Measurements from ENCODE around the gene PARVB. TPM values are rescaled to one million over a fixed set of nuclear protein-coding genes. Genes with fewer than 3 reads are reported as not detected.

PARVB gene
- total RNA-seq, 2 experiments from 2014 or later = 71.4 to 71.5 TPM

- Mint-ChIP-seq H3K36me3 (peaks cover 5% of the 10 kb centered on the region), H3K27me3 (no peaks in the 10 kb centered on the region), H3K27ac (no peak overlapping the region), H3K4me1 (no peaks in the 10 kb centered on the region), H3K9me3 (no peaks in the 10 kb centered on the region), H3K4me3 (peak overlapping the region; percentile 35)
- no peak for DNase-seq
These were observed 120.0 kb downstream of the PARVB start for GRCh38 chr22:44144046-44144569.

- no peak overlapping the region for H3K27ac Mint-ChIP-seq
- H3K36me3 Mint-ChIP-seq = peaks cover 1% of the 10 kb centered on the region
- H3K27me3 Mint-ChIP-seq = no peaks in the 10 kb centered on the region
- H3K4me1 Mint-ChIP-seq = no peaks in the 10 kb centered on the region
- no peak overlapping the region for H3K4me3 Mint-ChIP-seq
- no peaks in the 10 kb centered on the region for H3K9me3 Mint-ChIP-seq
- no peak for DNase-seq
These were observed 121.4 kb downstream of the PARVB start for GRCh38 chr22:44145544-44145943.

- H3K4me1 Mint-ChIP-seq = no peaks in the 10 kb centered on the region
- peaks cover 4% of the 10 kb centered on the region for H3K36me3 Mint-ChIP-seq
- no peak for DNase-seq
- H3K27ac Mint-ChIP-seq = no peak overlapping the region
- no peaks in the 10 kb centered on the region for H3K9me3 Mint-ChIP-seq
- no peaks in the 10 kb centered on the region for H3K27me3 Mint-ChIP-seq
- no peak overlapping the region for H3K4me3 Mint-ChIP-seq
These were observed 122.2 kb downstream of the PARVB start for GRCh38 chr22:44146088-44146861.

GRCh38 chr22:44147008-44147645, 123.0 kb downstream of the PARVB start:
- no peaks in the 10 kb centered on the region for H3K9me3 Mint-ChIP-seq

GRCh38 chr22:44147821-44148574, 123.9 kb downstream of the PARVB start:
- H3K27me3 Mint-ChIP-seq = no peaks in the 10 kb centered on the region
- DNase-seq = no peak
- H3K4me3 Mint-ChIP-seq = no peak overlapping the region
- no peaks in the 10 kb centered on the region for H3K9me3 Mint-ChIP-seq
- peaks cover 4% of the 10 kb centered on the region for H3K36me3 Mint-ChIP-seq
- H3K4me1 Mint-ChIP-seq = no peaks in the 10 kb centered on the region
- no peak overlapping the region for H3K27ac Mint-ChIP-seq

More at GRCh38 chr22:44147008-44147645, 123.0 kb downstream of the PARVB start:
- no peak overlapping the region for H3K27ac Mint-ChIP-seq
- H3K4me3 Mint-ChIP-seq = no peak overlapping the region
- DNase-seq = no peak
- peaks cover 4% of the 10 kb centered on the region for H3K36me3 Mint-ChIP-seq
- H3K27me3 Mint-ChIP-seq = no peaks in the 10 kb centered on the region
- H3K4me1 Mint-ChIP-seq = no peaks in the 10 kb centered on the region

- Mint-ChIP-seq H3K27ac (no peak overlapping the region), H3K27me3 (no peaks in the 10 kb centered on the region), H3K4me3 (no peak overlapping the region), H3K9me3 (no peaks in the 10 kb centered on the region), H3K4me1 (no peaks in the 10 kb centered on the region), H3K36me3 (peaks cover 2% of the 10 kb centered on the region)
- no peak for DNase-seq
These were observed 127.6 kb downstream of the PARVB start for GRCh38 chr22:44151676-44152075.

GRCh38 chr22:44153710-44154109, 129.6 kb downstream of the PARVB start:
- Mint-ChIP-seq H3K27ac (no peak overlapping the region), H3K4me3 (no peak overlapping the region), H3K27me3 (no peaks in the 10 kb centered on the region), H3K4me1 (no peaks in the 10 kb centered on the region), H3K36me3 (peaks cover 5% of the 10 kb centered on the region), H3K9me3 (no peaks in the 10 kb centered on the region)
- no peak for DNase-seq

- H3K4me1 Mint-ChIP-seq = no peaks in the 10 kb centered on the region
- DNase-seq = no peak
- no peaks in the 10 kb centered on the region for H3K27me3 Mint-ChIP-seq
- H3K9me3 Mint-ChIP-seq = no peaks in the 10 kb centered on the region
- H3K4me3 Mint-ChIP-seq = no peak overlapping the region
- H3K36me3 Mint-ChIP-seq = peaks cover 5% of the 10 kb centered on the region
- H3K27ac Mint-ChIP-seq = no peak overlapping the region
These were observed 130.4 kb downstream of the PARVB start for GRCh38 chr22:44154436-44154942.

- no peak overlapping the region for H3K4me3 Mint-ChIP-seq
- H3K4me1 Mint-ChIP-seq = no peaks in the 10 kb centered on the region
- H3K9me3 Mint-ChIP-seq = no peaks in the 10 kb centered on the region
- no peak for DNase-seq
- no peak overlapping the region for H3K27ac Mint-ChIP-seq
- no peaks in the 10 kb centered on the region for H3K27me3 Mint-ChIP-seq
- H3K36me3 Mint-ChIP-seq = peaks cover 5% of the 10 kb centered on the region
These were observed 131.0 kb downstream of the PARVB start for GRCh38 chr22:44155115-44155514.

GRCh38 chr22:44157916-44158618, 134.0 kb downstream of the PARVB start:
- no peak for DNase-seq
- Mint-ChIP-seq H3K36me3 (peaks cover 2% of the 10 kb centered on the region), H3K4me1 (no peaks in the 10 kb centered on the region), H3K4me3 (no peak overlapping the region), H3K27ac (no peak overlapping the region), H3K27me3 (no peaks in the 10 kb centered on the region), H3K9me3 (no peaks in the 10 kb centered on the region)

- Mint-ChIP-seq H3K4me3 (no peak overlapping the region), H3K36me3 (peaks cover 2% of the 10 kb centered on the region), H3K27me3 (no peaks in the 10 kb centered on the region), H3K4me1 (no peaks in the 10 kb centered on the region), H3K9me3 (no peaks in the 10 kb centered on the region), H3K27ac (no peak overlapping the region)
- DNase-seq = no peak
These were observed 134.7 kb downstream of the PARVB start for GRCh38 chr22:44158816-44159215.

- Mint-ChIP-seq H3K27ac (no peak overlapping the region), H3K9me3 (no peaks in the 10 kb centered on the region), H3K4me1 (no peaks in the 10 kb centered on the region), H3K27me3 (no peaks in the 10 kb centered on the region), H3K4me3 (no peak overlapping the region), H3K36me3 (peaks cover 2% of the 10 kb centered on the region)
- DNase-seq = no peak
These were observed 135.1 kb downstream of the PARVB start for GRCh38 chr22:44159221-44159620.

- no peak for DNase-seq
- Mint-ChIP-seq H3K36me3 (peaks cover 2% of the 10 kb centered on the region), H3K27me3 (no peaks in the 10 kb centered on the region), H3K4me3 (no peak overlapping the region), H3K9me3 (no peaks in the 10 kb centered on the region), H3K27ac (no peak overlapping the region), H3K4me1 (no peaks in the 10 kb centered on the region)
These were observed 135.7 kb downstream of the PARVB start for GRCh38 chr22:44159811-44160210.

- DNase-seq = no peak
- Mint-ChIP-seq H3K27me3 (no peaks in the 10 kb centered on the region), H3K36me3 (peaks cover 2% of the 10 kb centered on the region), H3K27ac (no peak overlapping the region), H3K4me1 (no peaks in the 10 kb centered on the region), H3K9me3 (no peaks in the 10 kb centered on the region), H3K4me3 (no peak overlapping the region)
These were observed 136.3 kb downstream of the PARVB start for GRCh38 chr22:44160421-44160820.

Measured in activated naive CD8-positive, alpha-beta T cell treated with anti-CD3 and anti-CD28 coated beads for 36 hours (primary cell).